Measurements from ENCODE around the gene CCDC71L. TPM values are rescaled to one million over a fixed set of nuclear protein-coding genes. Genes with fewer than 3 reads are reported as not detected.

The CCDC71L gene
- total RNA-seq, 1 experiment from 2014 or later = 4.2 TPM

- POLR2A ChIA-PET = no interaction called here
- peaks cover 11% of the 10 kb centered on the region for H3K27me3 Mint-ChIP-seq (ENCODE audit: insufficient read depth, unreplicated experiment)
- CTCF ChIA-PET = no interaction called here
- Histone ChIP-seq H3K27me3 (replicated peaks; ENCODE audit: control insufficient read depth, insufficient read depth, low read length) (no peaks in the 10 kb centered on the region), H3K36me3 (ENCODE audit: control insufficient read depth, insufficient read depth, low read length) (no peaks in the 10 kb centered on the region), H3K4me1 (no peaks in the 10 kb centered on the region), H3K4me3 (ENCODE audit: low read depth, low read length) (no peak overlapping the region), H3K9me3 (no peaks in the 10 kb centered on the region)
- H3K4me1 Mint-ChIP-seq (ENCODE audit: low read depth, unreplicated experiment) = no peaks in the 10 kb centered on the region
- TF ChIP-seq CTCF (IDR thresholded peaks at IDR 0.05; ENCODE audit: insufficient read depth in 1 of 2, low read depth in 1 of 2, low read length in 1 of 2, severe bottlenecking in 1 of 2, unreplicated experiment in 1 of 2) = no peak
- no peak for DNase-seq
- intact Hi-C loops (cut with micrococcal nuclease; ENCODE audit: unreplicated experiment) = no loop called here
- H3K4me3 Mint-ChIP-seq (ENCODE audit: unreplicated experiment) = no peak overlapping the region
- H3K9me3 Mint-ChIP-seq (ENCODE audit: unreplicated experiment) = no peaks in the 10 kb centered on the region
- BruUV-seq (replicated peaks) = no TSS peak
- no peak overlapping the region for H3K27ac Mint-ChIP-seq (ENCODE audit: unreplicated experiment)
- no peaks in the 10 kb centered on the region for H3K36me3 Mint-ChIP-seq (ENCODE audit: insufficient read depth, unreplicated experiment)
Measured at GRCh38 chr7:106623853-106624252, 37.1 kb downstream of the CCDC71L start.

GRCh38 chr7:106623315-106623660 lies 37.7 kb downstream of the CCDC71L start:
- H3K4me3 ChIP-seq (ENCODE audit: low read depth, low read length) = no peak overlapping the region
- ChIA-PET CTCF (no interaction called here), POLR2A (no interaction called here)
- Mint-ChIP-seq H3K36me3 (ENCODE audit: insufficient read depth, unreplicated experiment) (no peaks in the 10 kb centered on the region), H3K4me3 (ENCODE audit: unreplicated experiment) (no peak overlapping the region), H3K27ac (ENCODE audit: unreplicated experiment) (no peak overlapping the region), H3K9me3 (ENCODE audit: unreplicated experiment) (no peaks in the 10 kb centered on the region), H3K4me1 (ENCODE audit: low read depth, unreplicated experiment) (no peaks in the 10 kb centered on the region), H3K27me3 (ENCODE audit: insufficient read depth, unreplicated experiment) (peaks cover 8% of the 10 kb centered on the region)
- no peak for TF ChIP-seq CTCF (IDR thresholded peaks at IDR 0.05; ENCODE audit: insufficient read depth in 1 of 2, low read depth in 1 of 2, low read length in 1 of 2, severe bottlenecking in 1 of 2, unreplicated experiment in 1 of 2)
- BruUV-seq (replicated peaks) = no TSS peak
- H3K36me3 ChIP-seq (ENCODE audit: control insufficient read depth, insufficient read depth, low read length) = no peaks in the 10 kb centered on the region
- DNase-seq = no peak
- no peaks in the 10 kb centered on the region for H3K4me1 ChIP-seq
- intact Hi-C loops (cut with micrococcal nuclease; ENCODE audit: unreplicated experiment) = no loop called here
- H3K9me3 ChIP-seq = no peaks in the 10 kb centered on the region
- H3K27me3 ChIP-seq (replicated peaks; ENCODE audit: control insufficient read depth, insufficient read depth, low read length) = no peaks in the 10 kb centered on the region

- intact Hi-C loops (cut with micrococcal nuclease; ENCODE audit: unreplicated experiment) = no loop called here
- H3K9me3 Mint-ChIP-seq (ENCODE audit: unreplicated experiment) = no peaks in the 10 kb centered on the region
- no peaks in the 10 kb centered on the region for H3K36me3 Mint-ChIP-seq (ENCODE audit: insufficient read depth, unreplicated experiment)
- H3K36me3 ChIP-seq (ENCODE audit: control insufficient read depth, insufficient read depth, low read length) = no peaks in the 10 kb centered on the region
- no peaks in the 10 kb centered on the region for H3K9me3 ChIP-seq
- H3K4me1 Mint-ChIP-seq (ENCODE audit: low read depth, unreplicated experiment) = no peaks in the 10 kb centered on the region
- no peak overlapping the region for H3K4me3 Mint-ChIP-seq (ENCODE audit: unreplicated experiment)
- H3K27me3 ChIP-seq (replicated peaks; ENCODE audit: control insufficient read depth, insufficient read depth, low read length) = no peaks in the 10 kb centered on the region
- DNase-seq = no peak
- no peak overlapping the region for H3K27ac Mint-ChIP-seq (ENCODE audit: unreplicated experiment)
- no peak for TF ChIP-seq CTCF (IDR thresholded peaks at IDR 0.05; ENCODE audit: insufficient read depth in 1 of 2, low read depth in 1 of 2, low read length in 1 of 2, severe bottlenecking in 1 of 2, unreplicated experiment in 1 of 2)
- peaks cover 8% of the 10 kb centered on the region for H3K27me3 Mint-ChIP-seq (ENCODE audit: insufficient read depth, unreplicated experiment)
- ChIA-PET POLR2A (no interaction called here), CTCF (no interaction called here)
- no TSS peak for BruUV-seq (replicated peaks)
- no peak overlapping the region for H3K4me3 ChIP-seq (ENCODE audit: low read depth, low read length)
- H3K4me1 ChIP-seq = no peaks in the 10 kb centered on the region
Measured at GRCh38 chr7:106622654-106623314, 38.2 kb downstream of the CCDC71L start.
